Mesenchymal stem cell (in vitro differentiated cells and primary cell): Measurements from ENCODE around the gene BABAM2.
"Not testable (repeated sequence)": the region's sequence is repeated elsewhere in the genome, so short reads cannot be mapped to it uniquely, and the experiment has no call there.

Experiments
- DNase-seq: peaks from one replicate; pipeline ENCODE4 v3.0.0-alpha.2; 2013
- H2AFZ ChIP-seq: one replicate; pipeline ENCODE4 v1.6.1; 2013; ENCODE audit warnings: low read depth, mild to moderate bottlenecking, control low read depth, inconsistent platforms, low read length, moderate library complexity
- H2AK5ac ChIP-seq: 2 replicates; pipeline ENCODE4 v1.6.1; 2013; ENCODE audit warnings: low read length, moderate library complexity, mild to moderate bottlenecking, inconsistent platforms; ENCODE audit not compliant: severe bottlenecking
- H2BK120ac ChIP-seq: one replicate; pipeline ENCODE4 v1.6.1; 2013; ENCODE audit warnings: low read depth, mild to moderate bottlenecking, inconsistent platforms, low read length, moderate library complexity
- H2BK12ac ChIP-seq, 2 experiments: one replicate each; pipeline ENCODE4 v1.6.1; 2013; ENCODE audit warnings: inconsistent platforms in 2 of 2, low read length in 2 of 2, mild to moderate bottlenecking in 2 of 2, moderate library complexity in 2 of 2, control low read depth in 1 of 2
- H2BK15ac ChIP-seq: one replicate; pipeline ENCODE4 v1.6.1; 2013; ENCODE audit warnings: mild to moderate bottlenecking, low read depth, inconsistent platforms; ENCODE audit not compliant: poor library complexity, severe bottlenecking
- H2BK5ac ChIP-seq: 2 replicates; pipeline ENCODE4 v1.6.1; 2013; ENCODE audit warnings: low read depth, mild to moderate bottlenecking, low read length, control low read depth, inconsistent platforms; ENCODE audit not compliant: poor library complexity, severe bottlenecking
- H3K14ac ChIP-seq, 2 experiments: one replicate each; pipeline ENCODE4 v1.6.1; 2013; ENCODE audit warnings: inconsistent platforms in 2 of 2, low read length in 2 of 2, control low read depth in 1 of 2, mild to moderate bottlenecking in 1 of 2, moderate library complexity in 1 of 2
- H3K18ac ChIP-seq, 2 experiments: one replicate each; pipeline ENCODE4 v1.6.1; 2013; ENCODE audit warnings: inconsistent platforms in 2 of 2, low read length in 2 of 2, control low read depth in 1 of 2, low read depth in 1 of 2, mild to moderate bottlenecking in 1 of 2
- H3K23ac ChIP-seq, 2 experiments: one replicate each; pipeline ENCODE4 v1.6.1; 2013; ENCODE audit warnings: inconsistent platforms in 2 of 2, low read length in 2 of 2, mild to moderate bottlenecking in 2 of 2, moderate library complexity in 2 of 2, control low read depth in 1 of 2
- H3K27ac ChIP-seq: 2 replicates; pipeline ENCODE4 v1.5.1; 2013; ENCODE audit warnings: mild to moderate bottlenecking, moderate library complexity, low read length, control low read depth, inconsistent platforms; ENCODE audit not compliant: poor library complexity, severe bottlenecking
- H3K27me3 ChIP-seq, 2 experiments: 2 replicates each; pipeline versions ENCODE4 v1.6.1 to v1.7.0; 2013; ENCODE audit warnings: low read length in 2 of 2, mild to moderate bottlenecking in 2 of 2, moderate library complexity in 2 of 2, control low read depth in 1 of 2, inconsistent platforms in 1 of 2; ENCODE audit not compliant: control insufficient read depth in 1 of 2, insufficient read depth in 1 of 2
- H3K36me3 ChIP-seq, 2 experiments: 2 replicates each; pipeline versions ENCODE4 v1.6.1 to v1.7.0; 2013; ENCODE audit warnings: low read length in 2 of 2, control low read depth in 1 of 2, inconsistent platforms in 1 of 2, low read depth in 1 of 2, mild to moderate bottlenecking in 1 of 2; ENCODE audit not compliant: insufficient read depth in 2 of 2, control insufficient read depth in 1 of 2
- H3K4ac ChIP-seq, 2 experiments: one replicate each; pipeline ENCODE4 v1.6.1; 2013; ENCODE audit warnings: inconsistent platforms in 2 of 2, low read length in 2 of 2, mild to moderate bottlenecking in 2 of 2, moderate library complexity in 2 of 2, control low read depth in 1 of 2, low read depth in 1 of 2
- H3K4me1 ChIP-seq: 2 replicates; pipeline ENCODE4 v1.6.1; 2013; ENCODE audit warnings: low read depth, low read length, control low read depth; ENCODE audit not compliant: control insufficient read depth, insufficient read depth
- H3K4me2 ChIP-seq: 2 replicates; pipeline ENCODE4 v1.6.1; 2013; ENCODE audit warnings: low read length, mild to moderate bottlenecking, inconsistent platforms; ENCODE audit not compliant: poor library complexity, severe bottlenecking
- H3K4me3 ChIP-seq, 2 experiments: 2 replicates each; pipeline versions ENCODE4 v1.5.1 to v1.7.0; 2013; ENCODE audit warnings: low read length in 2 of 2, mild to moderate bottlenecking in 2 of 2, control low read depth in 1 of 2, low read depth in 1 of 2; ENCODE audit not compliant: insufficient read depth in 1 of 2
- H3K79me1 ChIP-seq: replicated peaks from 2 replicates; pipeline ENCODE4 v1.6.1; 2013; ENCODE audit warnings: mild to moderate bottlenecking, control low read depth, low read length, inconsistent platforms; ENCODE audit not compliant: poor library complexity, severe bottlenecking
- H3K9ac ChIP-seq: 2 replicates; pipeline ENCODE4 v1.7.0; 2013; ENCODE audit warnings: mild to moderate bottlenecking, low read length, moderate library complexity
- H3K9me3 ChIP-seq: 2 replicates; pipeline ENCODE4 v1.7.0; 2013; ENCODE audit warnings: mild to moderate bottlenecking, low read length; ENCODE audit not compliant: control insufficient read depth
- H4K8ac ChIP-seq: one replicate; pipeline ENCODE4 v1.6.1; 2013; ENCODE audit warnings: inconsistent platforms, mild to moderate bottlenecking, low read length, moderate library complexity
- H4K91ac ChIP-seq: one replicate; pipeline ENCODE4 v1.6.1; 2013; ENCODE audit warnings: mild to moderate bottlenecking, low read length, inconsistent platforms
- WGBS: methylation state at CpG from one replicate; pipeline ENCODE4 v1.1.7; 2013; ENCODE audit warnings: mixed read lengths; 5-methylcytosine and 5-hydroxymethylcytosine counted together

The BABAM2 gene

GRCh38 chr2:28253543-28253942, 363.0 kb downstream of the BABAM2 start:
- WGBS, result 85% methylated on average over 2 of the region's 2 CpGs

GRCh38 chr2:28255231-28255630, 364.7 kb downstream of the BABAM2 start:
- not testable (repeated sequence) for H3K4ac ChIP-seq, H2BK12ac ChIP-seq, H3K23ac ChIP-seq, H2BK15ac ChIP-seq, H2BK5ac ChIP-seq, H3K4me1 ChIP-seq, H3K18ac ChIP-seq, H3K4me2 ChIP-seq, H3K4me3 ChIP-seq, H3K9me3 ChIP-seq, H2BK120ac ChIP-seq, H3K14ac ChIP-seq, H3K27ac ChIP-seq, H3K79me1 ChIP-seq, DNase-seq, H4K91ac ChIP-seq, H3K9ac ChIP-seq, H3K27me3 ChIP-seq, H2AK5ac ChIP-seq, H4K8ac ChIP-seq, H2AFZ ChIP-seq
- peaks cover 0 to 20% of the 10 kb centered on the region in 2 experiments for H3K36me3 ChIP-seq
- WGBS, result 97% methylated on average over 4 of the region's 4 CpGs

More at GRCh38 chr2:28253543-28253942, 363.0 kb downstream of the BABAM2 start:
- Histone ChIP-seq H2BK120ac (no peak overlapping the region), H3K4me3 (no peak overlapping the region), H3K23ac (no peak overlapping the region), H2AK5ac (no peak overlapping the region), H4K91ac (no peak overlapping the region), H3K4me1 (peaks cover 4% of the 10 kb centered on the region), H3K4me2 (no peak overlapping the region), H3K9me3 (no peaks in the 10 kb centered on the region), H3K79me1 (no peaks in the 10 kb centered on the region), H4K8ac (no peak overlapping the region), H2AFZ (no peak overlapping the region), H3K14ac (no peak overlapping the region), H3K4ac (no peak overlapping the region), H3K18ac (no peak overlapping the region), H3K27ac (no peak overlapping the region), H2BK12ac (no peak overlapping the region), H2BK5ac (no peak overlapping the region), H3K27me3 (no peaks in the 10 kb centered on the region), H2BK15ac (no peak overlapping the region), H3K9ac (no peak overlapping the region), H3K36me3 (peaks cover 0 to 19% of the 10 kb centered on the region in 2 experiments)
- no peak for DNase-seq

GRCh38 chr2:28257182-28257581, 366.7 kb downstream of the BABAM2 start:
- 80% methylated on average over 1 of the region's 3 CpGs for WGBS
- no peak overlapping the region for H3K9ac ChIP-seq
- no peak overlapping the region for H2AFZ ChIP-seq
- no peak overlapping the region for H4K8ac ChIP-seq
- peaks cover 4% of the 10 kb centered on the region for H3K9me3 ChIP-seq
- H3K18ac ChIP-seq, result no peak overlapping the region
- no peak overlapping the region for H2BK15ac ChIP-seq
- no peak overlapping the region for H2AK5ac ChIP-seq
- no peaks in the 10 kb centered on the region for H3K27me3 ChIP-seq
- no peak overlapping the region for H3K27ac ChIP-seq
- no peak overlapping the region for H3K23ac ChIP-seq
- no peak overlapping the region for H3K14ac ChIP-seq
- H3K4me3 ChIP-seq, result no peak overlapping the region
- no peak overlapping the region for H4K91ac ChIP-seq
- H3K79me1 ChIP-seq, result no peaks in the 10 kb centered on the region
- peaks cover 0 to 26% of the 10 kb centered on the region in 2 experiments for H3K36me3 ChIP-seq
- no peaks in the 10 kb centered on the region for H3K4me1 ChIP-seq
- DNase-seq, result no peak
- H2BK5ac ChIP-seq, result no peak overlapping the region
- no peak overlapping the region for H3K4ac ChIP-seq
- no peak overlapping the region for H2BK120ac ChIP-seq
- no peak overlapping the region for H3K4me2 ChIP-seq
- H2BK12ac ChIP-seq, result no peak overlapping the region

- H2BK120ac ChIP-seq, H2BK15ac ChIP-seq: not testable (repeated sequence)
These were observed 368.7 kb downstream of the BABAM2 start for GRCh38 chr2:28259226-28259625.

More at GRCh38 chr2:28259226-28259625, 368.7 kb downstream of the BABAM2 start:
- not testable (repeated sequence) for H3K79me1 ChIP-seq, H3K23ac ChIP-seq, H3K4me1 ChIP-seq, H4K8ac ChIP-seq, H3K4me2 ChIP-seq, H3K14ac ChIP-seq, H2AK5ac ChIP-seq, H3K27me3 ChIP-seq, H4K91ac ChIP-seq, H2BK5ac ChIP-seq, H2BK12ac ChIP-seq, H3K27ac ChIP-seq, H3K4me3 ChIP-seq, H3K4ac ChIP-seq, H3K18ac ChIP-seq, H2AFZ ChIP-seq, H3K9ac ChIP-seq, DNase-seq, H3K9me3 ChIP-seq
- peaks cover 0 to 29% of the 10 kb centered on the region in 2 experiments for H3K36me3 ChIP-seq
- 96% methylated on average over 3 of the region's 5 CpGs for WGBS
